A673 (cell line): ENCODE measurements around the gene EPM2AIP1. TPM values are rescaled to one million over a fixed set of nuclear protein-coding genes. Genes with fewer than 3 reads are reported as not detected.
"Not testable (repeated sequence)": the region's sequence is repeated elsewhere in the genome, so short reads cannot be mapped to it uniquely, and the experiment has no call there.

Experiments
- Bru-seq: library from RNA; stranded (reverse); fragments of 400-500 nt; gene quantifications from one replicate; lab custom pipeline; 2021; lab: Mats Ljungman, UMichigan
- BruChase-seq, 2 experiments: library from RNA; stranded (reverse); fragments of 400-500 nt; gene quantifications; one replicate each; lab custom pipeline; 2021; lab: Mats Ljungman, UMichigan
- BruUV-seq: library from RNA; stranded (reverse); fragments of 400-500 nt; replicated peaks from 2 replicates; lab custom pipeline; 2021; lab: Mats Ljungman, UMichigan
- CTCF ChIA-PET: fragments of 300-600 bp; sonication (Branson Sonifier 250); formaldehyde crosslinking; loops from one replicate; lab custom pipeline; 2022; ENCODE audit warnings: antibody characterized with exemption; lab: Charles Lee
- POLR2A ChIA-PET: fragments of 300-600 bp; sonication (Branson Sonifier 250); formaldehyde crosslinking; loops from one replicate; lab custom pipeline; 2022; ENCODE audit warnings: antibody characterized with exemption; ENCODE audit not compliant: low non-redundant PET; lab: Charles Lee
- DNase-seq: peaks from one replicate; pipeline ENCODE4 v3.0.0-alpha.2; 2015; ENCODE audit warnings: low spot score
- H3K27ac ChIP-seq: fragments of 200-600 bp; sonication (generic); 2 replicates; pipeline ENCODE4 v1.5.1; 2016; ENCODE audit warnings: mixed run types, low read depth, mild to moderate bottlenecking, mixed read lengths, antibody characterized with exemption, low read length; ENCODE audit not compliant: poor library complexity, severe bottlenecking
- H3K27me3 ChIP-seq: fragments of 200-600 bp; sonication (generic); replicated peaks from 2 replicates; pipeline ENCODE4 v1.6.1; 2017; ENCODE audit warnings: mixed run types, low read depth, mild to moderate bottlenecking, mixed read lengths, antibody characterized with exemption, low read length; ENCODE audit not compliant: insufficient read depth, poor library complexity
- H3K36me3 ChIP-seq: fragments of 200-600 bp; sonication (generic); 2 replicates; pipeline ENCODE4 v1.6.1; 2016; ENCODE audit warnings: mixed run types, mild to moderate bottlenecking, mixed read lengths, antibody characterized with exemption, low read length; ENCODE audit not compliant: insufficient read depth, poor library complexity, severe bottlenecking
- H3K4me1 ChIP-seq: fragments of 200-600 bp; sonication (generic); 2 replicates; pipeline ENCODE4 v1.6.1; 2017; ENCODE audit warnings: mixed run types, mild to moderate bottlenecking, mixed read lengths, antibody characterized with exemption, low read length; ENCODE audit not compliant: insufficient read depth, poor library complexity, severe bottlenecking
- H3K4me3 ChIP-seq: fragments of 200-600 bp; sonication (generic); 2 replicates; pipeline ENCODE4 v1.5.1; 2016; ENCODE audit warnings: low read depth, mixed run types, mild to moderate bottlenecking, mixed read lengths, low read length; ENCODE audit not compliant: poor library complexity, severe bottlenecking
- H3K9me3 ChIP-seq: fragments of 200-600 bp; sonication (generic); 2 replicates; pipeline ENCODE4 v1.6.1; 2016; ENCODE audit warnings: mixed run types, low read depth, mild to moderate bottlenecking, mixed read lengths, antibody characterized with exemption, low read length; ENCODE audit not compliant: poor library complexity, severe bottlenecking
- CTCF ChIP-seq: fragments of 300-800, 200-600 bp; sonication (generic); conservative IDR thresholded peaks from 2 replicates; pipeline ENCODE4 v1.5.1; 2017; ENCODE audit warnings: low read depth, mild to moderate bottlenecking, antibody characterized with exemption, low read length, moderate library complexity, mixed read lengths
- EZH2 ChIP-seq: fragments of 200-600 bp; sonication (generic); IDR thresholded peaks from 2 replicates; pipeline ENCODE4 v1.6.1; 2017; ENCODE audit warnings: borderline replicate concordance, low read depth, mild to moderate bottlenecking, mixed read lengths, antibody characterized with exemption, low read length; ENCODE audit not compliant: poor library complexity, severe bottlenecking
- intact Hi-C: fragments of 100-400 bp; cut with micrococcal nuclease; formaldehyde crosslinking; loops from one replicate; pipeline ENCODE4 v1.10.0; 2022; ENCODE audit not compliant: unreplicated experiment
- long read RNA-seq: library from polyadenylated mRNA; stranded (forward); transcript quantifications from one replicate; pipeline ENCODE4 v2.0.0, GENCODE V29; 2022
- total RNA-seq: library from RNA; stranded (reverse); gene quantifications from 2 replicates; pipeline ENCODE4 v1.2.3, GENCODE V29; 2021

The EPM2AIP1 gene
- total RNA-seq: 19.8 and 25.8 TPM in 2 replicates
- Bru-seq, nascent RNA: percentile 99 among the genes with signal in this experiment
- BruChase-seq, experiment 1, labeled RNA remaining after a 2-hour chase: percentile 99 among the genes with signal in this experiment
- BruChase-seq, experiment 2, labeled RNA remaining after a 6-hour chase: percentile 91 among the genes with signal in this experiment
- long read RNA-seq, full-length matches to known transcripts: 32 of 33 reads
- long read RNA-seq, partial matches to known transcripts: 1 of 33 reads
- long read RNA-seq, other reads (novel, unspliced or antisense): 0 of 33 reads

- H3K36me3 ChIP-seq: peaks cover 43% of the 10 kb centered on the region
- BruUV-seq: no TSS peak
- ChIA-PET CTCF (interaction anchor here (0.5 to 2.0 kb wide), 3 partner anchors 33 to 201 kb away, joined by 3 to 7 read pairs (median 7); no protein-coding TSS in a partner anchor), POLR2A (interaction anchor here (0.6 to 0.7 kb wide), 2 partner anchors 38 to 47 kb away, joined by 3 to 5 read pairs; no protein-coding TSS in a partner anchor)
- peak; percentile 100 for DNase-seq
- intact Hi-C loops: loop anchor here (5.0 kb wide), 1 partner anchor 101 kb away; no protein-coding TSS in a partner anchor
- H3K27me3 ChIP-seq: no peaks in the 10 kb centered on the region
- peaks cover 30% of the 10 kb centered on the region for H3K4me1 ChIP-seq
- H3K27ac ChIP-seq: peak within 1 kb of the TSS; percentile 98
- peak within 1 kb of the TSS; percentile 71 for H3K4me3 ChIP-seq
- no peaks in the 10 kb centered on the region for H3K9me3 ChIP-seq
- TF ChIP-seq EZH2 (no peak), CTCF (peak; percentile 31; the same call in 1 of the 2 replicates)
Measured at GRCh38 chr3:36992806-36993325, at the start of gene EPM2AIP1. Gene EPM2AIP1 (minus strand): TSS chr3:36993131. CDS start chr3:36993077, 54 bp downstream.

GRCh38 chr3:37042712-37043111 is 49.8 kb upstream of the EPM2AIP1 start:
- BruUV-seq, H3K4me1 ChIP-seq, intact Hi-C loops, DNase-seq, H3K9me3 ChIP-seq, CTCF ChIA-PET, POLR2A ChIA-PET, H3K27me3 ChIP-seq, H3K4me3 ChIP-seq, H3K27ac ChIP-seq: not testable (repeated sequence)
- peaks cover 52% of the 10 kb centered on the region for H3K36me3 ChIP-seq

- peaks cover 49% of the 10 kb centered on the region for H3K36me3 ChIP-seq
- CTCF ChIA-PET: no interaction called here
Measured at GRCh38 chr3:37041546-37042195, 48.7 kb upstream of the EPM2AIP1 start.

More at GRCh38 chr3:37041546-37042195, 48.7 kb upstream of the EPM2AIP1 start:
- DNase-seq: no peak
- no peak overlapping the region for H3K4me3 ChIP-seq
- no TSS peak for BruUV-seq
- no peak for TF ChIP-seq CTCF
- TF ChIP-seq EZH2: no peak
- H3K27me3 ChIP-seq: no peaks in the 10 kb centered on the region
- intact Hi-C loops: no loop called here
- H3K9me3 ChIP-seq: peaks cover 1% of the 10 kb centered on the region
- no peaks in the 10 kb centered on the region for H3K4me1 ChIP-seq
- H3K27ac ChIP-seq: no peak overlapping the region
- POLR2A ChIA-PET: interaction anchor here (0.9 kb wide), 1 partner anchor 22 kb away, joined by 3 read pairs; no protein-coding TSS in a partner anchor
